Right cardiac atrium (tissue), 5 donors: ENCODE measurements around the gene IGFALS. TPM values are rescaled to one million over a fixed set of nuclear protein-coding genes. Genes with fewer than 3 reads are reported as not detected.
A peak's percentile ranks its signal among the peaks of the same experiment; 100 is the strongest.

Experiments used
- ATAC-seq, 2 donors: fragments of 200-7000 bp; cut with Tn5 transposase; one replicate each; pipeline versions ENCODE4 v1.8.0 to v1.9.1; 2020; ENCODE audit warnings: moderate library complexity in 2 of 2, mild to moderate bottlenecking in 1 of 2
- DNase-seq, 3 donors: peaks; one replicate each; pipeline ENCODE4 v3.0.0-alpha.2; 2020
- H3K27ac ChIP-seq: one replicate; pipeline ENCODE4 v1.5.1; 2013; ENCODE audit warnings: mild to moderate bottlenecking, low read length, control low read depth, moderate library complexity
- H3K27me3 ChIP-seq: one replicate; pipeline ENCODE4 v1.6.1; 2013; ENCODE audit not compliant: control insufficient read depth, insufficient read depth
- H3K4me1 ChIP-seq: one replicate; pipeline ENCODE4 v1.6.1; 2013; ENCODE audit warnings: low read length; ENCODE audit not compliant: control insufficient read depth, insufficient read depth
- H3K4me3 ChIP-seq: one replicate; pipeline ENCODE4 v1.5.1; 2013; ENCODE audit warnings: low read length, control low read depth
- H3K9me3 ChIP-seq: one replicate; pipeline ENCODE4 v1.6.1; 2013; ENCODE audit warnings: low read length; ENCODE audit not compliant: control insufficient read depth
- WGBS: extraction: QIAGEN DNeasy Blood & Tissue Kit; methylation state at CpG from one replicate; pipeline ENCODE4 v1.1.7; 2013; 5-methylcytosine and 5-hydroxymethylcytosine counted together
- intact Hi-C, 4 donors: fragments of 100-400 bp; cut with DNase I; formaldehyde crosslinking; loops; one replicate each; pipeline versions ENCODE4 v1.11.0 to v1.14.0; 2022 to 2023
- long read RNA-seq, 4 donors: library from polyadenylated mRNA; unstranded; transcript quantifications; one replicate each; pipeline ENCODE4 v2.0.0, GENCODE V29; 2020 to 2021
- polyA plus RNA-seq: library from polyadenylated mRNA; stranded (reverse); fragments of 200-250 nt; gene quantifications from one replicate; pipeline ENCODE4 v1.2.3, GENCODE V29; 2013
- total RNA-seq, 4 donors: library from RNA; stranded (reverse); fragmentation: NEBNext Ultra II Directional; extraction: Animal tissue kit (Norgen Biotek cat#: 25700); gene quantifications; one replicate each; pipeline ENCODE4 v1.2.1, GENCODE V29; 2021
- donor health status: healthy with polysubstance abuse.
- donor health status: DM: no; HTN: yes; CAD: no.
- donor health status: DM: no; HTN: no; CAD: no.
- donor health status: DM: no; HTN: yes; CAD: no; lungs with severe emphysema.
- donor health status: DM: yes; HTN: yes; CAD: no.

Gene IGFALS
- not detected for total RNA-seq
- 0.05 TPM for polyA plus RNA-seq
- long read RNA-seq, donor 1 = 0 reads
- long read RNA-seq, donor 2 = 0 reads
- long read RNA-seq, donor 3 = 0 reads
- long read RNA-seq, donor 4 = 0 reads

- intact Hi-C loops = no loop called here
- H3K4me3 ChIP-seq = no peak within 1 kb of the TSS
- ATAC-seq = peak in 1 of 2 donors; percentile 8
- 58% methylated on average over 28 of the region's 28 CpGs for WGBS
- no peaks in the 10 kb centered on the region for H3K9me3 ChIP-seq
- DNase-seq = peak in 1 of 3 donors; percentile 46
- no peaks in the 10 kb centered on the region for H3K27me3 ChIP-seq
- H3K4me1 ChIP-seq = no peaks in the 10 kb centered on the region
- H3K27ac ChIP-seq = no peak within 1 kb of the TSS
Measured at GRCh38 chr16:1793578-1794220, at the start of gene IGFALS. Gene IGFALS (minus strand): TSS chr16:1793705. CDS start chr16:1793652, 53 bp downstream.

GRCh38 chr16:1839554-1839953 lies 46.0 kb upstream of the IGFALS start:
- Histone ChIP-seq H3K9me3 (no peaks in the 10 kb centered on the region), H3K4me1 (no peaks in the 10 kb centered on the region), H3K27ac (no peak overlapping the region), H3K27me3 (no peaks in the 10 kb centered on the region), H3K4me3 (no peak overlapping the region)
- ATAC-seq = no peak
- 61% methylated on average over 9 of the region's 9 CpGs for WGBS
- intact Hi-C loops = no loop called here
- no peak for DNase-seq

GRCh38 chr16:1834096-1834495 lies 40.6 kb upstream of the IGFALS start:
- H3K4me1 ChIP-seq = no peaks in the 10 kb centered on the region
- WGBS = 86% methylated on average over 5 of the region's 5 CpGs
- no peak overlapping the region for H3K27ac ChIP-seq
- H3K9me3 ChIP-seq = no peaks in the 10 kb centered on the region
- no peak for DNase-seq
- intact Hi-C loops = no loop called here
- ATAC-seq = no peak
- H3K27me3 ChIP-seq = no peaks in the 10 kb centered on the region
- no peak overlapping the region for H3K4me3 ChIP-seq

GRCh38 chr16:1832838-1833454 lies 39.4 kb upstream of the IGFALS start:
- DNase-seq (no peak), ATAC-seq (no peak)
- Histone ChIP-seq H3K27ac (no peak overlapping the region), H3K4me3 (no peak overlapping the region), H3K9me3 (no peaks in the 10 kb centered on the region), H3K27me3 (no peaks in the 10 kb centered on the region), H3K4me1 (no peaks in the 10 kb centered on the region)
- 64% methylated on average over 9 of the region's 9 CpGs for whole genome bisulfite sequencing
- intact Hi-C loops = no loop called here

GRCh38 chr16:1831186-1832075 lies 37.9 kb upstream of the IGFALS start:
- Histone ChIP-seq H3K4me3 (no peak overlapping the region), H3K27ac (no peak overlapping the region), H3K9me3 (no peaks in the 10 kb centered on the region), H3K4me1 (no peaks in the 10 kb centered on the region), H3K27me3 (no peaks in the 10 kb centered on the region)
- intact Hi-C loops = no loop called here
- ATAC-seq = no peak
- WGBS = 76% methylated on average over 19 of the region's 19 CpGs
- no peak for DNase-seq

GRCh38 chr16:1830213-1830612 lies 36.7 kb upstream of the IGFALS start:
- DNase-seq (no peak), ATAC-seq (no peak)
- H3K9me3 ChIP-seq = no peaks in the 10 kb centered on the region
- H3K27me3 ChIP-seq = no peaks in the 10 kb centered on the region
- intact Hi-C loops = no loop called here
- no peaks in the 10 kb centered on the region for H3K4me1 ChIP-seq
- H3K27ac ChIP-seq = no peak overlapping the region
- WGBS = 48% methylated on average over 3 of the region's 3 CpGs
- H3K4me3 ChIP-seq = no peak overlapping the region

GRCh38 chr16:1828645-1829410 lies 35.3 kb upstream of the IGFALS start:
- Histone ChIP-seq H3K4me1 (no peaks in the 10 kb centered on the region), H3K27ac (no peak overlapping the region), H3K9me3 (no peaks in the 10 kb centered on the region), H3K27me3 (no peaks in the 10 kb centered on the region), H3K4me3 (no peak overlapping the region)
- WGBS = 62% methylated on average over 11 of the region's 11 CpGs
- ATAC-seq (no peak), DNase-seq (no peak)
- intact Hi-C loops = no loop called here

GRCh38 chr16:1826691-1827573 lies 33.4 kb upstream of the IGFALS start, which contains the start of the genes FAHD1 and HAGH:
Gene FAHD1 (plus strand): TSS chr16:1827206. CDS start chr16:1827239, 33 bp downstream.
Gene HAGH (minus strand): TSS chr16:1826825. CDS start chr16:1826787, 38 bp downstream.
- ATAC-seq = peak; percentile 95 to 97

GRCh38 chr16:1825864-1826690 lies 32.6 kb upstream of the IGFALS start:
- peak overlapping the region; percentile 80 for H3K27ac ChIP-seq
- peak overlapping the region; percentile 71 for H3K4me3 ChIP-seq
- intact Hi-C loops = no loop called here
- H3K9me3 ChIP-seq = no peaks in the 10 kb centered on the region
- no peaks in the 10 kb centered on the region for H3K4me1 ChIP-seq
- WGBS = 1% methylated on average over 96 of the region's 96 CpGs
- peak in 2 of 3 donors; percentile 53 to 65 for DNase-seq
- ATAC-seq = peak; percentile 4 to 6
- H3K27me3 ChIP-seq = no peaks in the 10 kb centered on the region

More at GRCh38 chr16:1826691-1827573, 33.4 kb upstream of the IGFALS start, which contains the start of the genes FAHD1 and HAGH:
- DNase-seq = peak; percentile 93 to 97 (median 97)
- H3K4me1 ChIP-seq = no peaks in the 10 kb centered on the region
- H3K9me3 ChIP-seq = no peaks in the 10 kb centered on the region
- H3K4me3 ChIP-seq = peak within 1 kb of the TSS; percentile 71
- peak within 1 kb of the TSS; percentile 85 for H3K27ac ChIP-seq
- intact Hi-C loops = no loop called here
- WGBS = under 1% methylated on average over 104 of the region's 104 CpGs
- H3K27me3 ChIP-seq = no peaks in the 10 kb centered on the region
